Left lung (tissue), 10 donors: ENCODE measurements around the gene ENAH. TPM values are rescaled to one million over a fixed set of nuclear protein-coding genes. Genes with fewer than 3 reads are reported as not detected.

Experiments used
- ATAC-seq: fragments of 200-7000 bp; cut with Tn5 transposase; one replicate; pipeline ENCODE4 v1.9.1; 2020; ENCODE audit warnings: moderate library complexity
- DNase-seq, 4 donors: peaks; one replicate each; pipeline ENCODE4 v3.0.0-alpha.2; 2013 to 2020
- H3K27ac ChIP-seq, 2 donors: fragments of 200-600 bp; sonication (generic) in 1 of 2; one replicate each; pipeline versions ENCODE4 v1.5.0 to v1.8.0; 2020 to 2021
- H3K27me3 ChIP-seq, 2 donors: fragments of 200-600 bp; sonication (generic) in 1 of 2; one replicate each; pipeline versions ENCODE4 v1.5.0 to v1.8.0; 2020 to 2021
- H3K36me3 ChIP-seq, 2 donors: fragments of 200-600 bp; sonication (generic) in 1 of 2; one replicate each; pipeline versions ENCODE4 v1.5.0 to v1.8.0; 2020 to 2021
- H3K4me1 ChIP-seq, 2 donors: fragments of 200-600 bp; one replicate each; pipeline ENCODE4 v1.8.0; 2021
- H3K4me3 ChIP-seq, 2 donors: fragments of 200-600 bp; sonication (generic) in 1 of 2; one replicate each; pipeline versions ENCODE4 v1.5.0 to v1.8.0; 2020 to 2021; ENCODE audit warnings: mild to moderate bottlenecking in 1 of 2
- H3K9me3 ChIP-seq, 2 donors: fragments of 200-600 bp; sonication (generic) in 1 of 2; one replicate each; pipeline versions ENCODE4 v1.5.0 to v1.8.0; 2020 to 2021
- intact Hi-C, 2 donors: fragments of 100-400 bp; cut with DNase I; formaldehyde crosslinking; loops; one replicate each; pipeline versions ENCODE4 v1.11.2 to v1.14.2; 2022
- polyA plus RNA-seq, 6 donors: library from polyadenylated mRNA; unstranded; fragments of 120-200 nt; gene quantifications; one replicate each; pipeline ENCODE4 v1.2.1, GENCODE V29; 2013; ENCODE audit not compliant: insufficient read length in 6 of 6
- total RNA-seq, 2 donors: library from RNA; stranded (reverse); fragmentation: NEBNext Ultra II Directional; extraction: Animal tissue kit (Norgen Biotek cat#: 25700); gene quantifications; one replicate each; pipeline ENCODE4 v1.2.1, GENCODE V29; 2021
- TF ChIP-seq, protein P1 (sequence below), 2 donors: fragments of 200-600 bp; sonication (generic) in 1 of 2; IDR thresholded peaks; one replicate each; pipeline versions ENCODE4 v1.5.0 to v1.8.0; 2021; ENCODE audit warnings: antibody characterized with exemption in 2 of 2
- donor health status: DM: no; HTN: yes; CAD: no.
- donor health status: DM: no; HTN: no; CAD: no.

The ENAH gene
- total and polyA plus RNA-seq, 8 donors = 106 to 255 (median 237) TPM

DNA sequence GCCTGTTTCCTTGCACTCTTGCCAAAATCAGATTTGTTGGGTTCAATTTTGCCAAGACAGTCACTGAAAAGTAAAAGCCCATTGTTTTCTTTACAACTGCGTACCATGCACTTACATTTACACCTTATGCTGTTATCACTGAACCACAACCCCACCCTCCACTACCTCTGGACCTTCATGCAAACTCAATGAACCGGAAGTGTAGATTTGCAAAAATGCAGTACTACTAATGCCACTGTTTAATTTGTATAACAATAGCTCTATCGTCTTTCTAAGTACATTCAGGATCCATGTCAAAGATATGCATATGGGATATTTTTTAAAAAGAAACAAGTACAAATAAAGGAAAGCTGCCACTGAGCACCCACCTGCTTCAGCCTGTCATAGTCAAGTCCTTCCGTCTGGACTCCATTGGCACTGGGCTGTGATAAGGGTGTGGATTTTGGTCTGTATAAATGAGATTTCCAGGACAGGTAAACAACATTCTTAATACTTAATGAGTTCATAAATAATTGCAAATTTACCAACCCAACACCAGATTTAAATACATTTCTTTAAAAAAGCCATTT, 152.2 kb downstream of the ENAH start:
- TF ChIP-seq, protein P1, sequence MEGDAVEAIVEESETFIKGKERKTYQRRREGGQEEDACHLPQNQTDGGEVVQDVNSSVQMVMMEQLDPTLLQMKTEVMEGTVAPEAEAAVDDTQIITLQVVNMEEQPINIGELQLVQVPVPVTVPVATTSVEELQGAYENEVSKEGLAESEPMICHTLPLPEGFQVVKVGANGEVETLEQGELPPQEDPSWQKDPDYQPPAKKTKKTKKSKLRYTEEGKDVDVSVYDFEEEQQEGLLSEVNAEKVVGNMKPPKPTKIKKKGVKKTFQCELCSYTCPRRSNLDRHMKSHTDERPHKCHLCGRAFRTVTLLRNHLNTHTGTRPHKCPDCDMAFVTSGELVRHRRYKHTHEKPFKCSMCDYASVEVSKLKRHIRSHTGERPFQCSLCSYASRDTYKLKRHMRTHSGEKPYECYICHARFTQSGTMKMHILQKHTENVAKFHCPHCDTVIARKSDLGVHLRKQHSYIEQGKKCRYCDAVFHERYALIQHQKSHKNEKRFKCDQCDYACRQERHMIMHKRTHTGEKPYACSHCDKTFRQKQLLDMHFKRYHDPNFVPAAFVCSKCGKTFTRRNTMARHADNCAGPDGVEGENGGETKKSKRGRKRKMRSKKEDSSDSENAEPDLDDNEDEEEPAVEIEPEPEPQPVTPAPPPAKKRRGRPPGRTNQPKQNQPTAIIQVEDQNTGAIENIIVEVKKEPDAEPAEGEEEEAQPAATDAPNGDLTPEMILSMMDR (IDR thresholded peaks at IDR 0.05) = no peak
- intact Hi-C loops = no loop called here
- H3K27ac ChIP-seq = no peak overlapping the region
- H3K9me3 ChIP-seq = no peaks in the 10 kb centered on the region
- ATAC-seq (no peak), DNase-seq (no peak)
- H3K36me3 ChIP-seq = no peaks in the 10 kb centered on the region
- H3K4me1 ChIP-seq = no peaks in the 10 kb centered on the region
- no peak overlapping the region for H3K4me3 ChIP-seq
- H3K27me3 ChIP-seq = no peaks in the 10 kb centered on the region

DNA sequence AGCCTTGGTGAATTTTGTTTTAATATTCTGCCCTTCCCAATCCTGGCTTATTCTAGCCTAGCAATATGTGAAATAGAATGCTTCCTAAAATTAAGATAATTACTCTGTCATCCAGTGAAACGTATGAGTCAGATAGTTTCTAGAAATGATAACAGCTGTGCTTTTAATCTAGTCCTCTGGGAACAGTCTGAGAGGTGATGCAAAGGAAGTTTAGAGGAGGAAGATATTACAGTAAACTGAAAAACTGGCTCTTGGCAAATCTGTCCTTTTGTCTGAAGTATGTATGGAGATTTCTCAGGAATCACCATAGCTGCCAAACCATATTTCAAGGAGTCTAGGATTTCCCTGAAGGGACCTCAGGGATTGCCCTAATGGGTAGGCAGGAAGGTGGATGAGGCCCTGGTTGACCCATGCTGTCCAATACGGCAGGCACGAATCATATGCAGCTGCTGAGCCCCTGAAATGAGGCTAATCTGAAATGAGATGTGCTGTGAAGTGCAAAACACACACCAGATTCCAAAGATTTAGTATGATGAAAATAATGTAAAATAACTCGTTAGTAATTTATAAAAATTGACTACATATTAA, 154.3 kb downstream of the ENAH start:
- ATAC-seq (no peak), DNase-seq (no peak)
- H3K36me3 ChIP-seq = no peaks in the 10 kb centered on the region
- H3K27ac ChIP-seq = no peak overlapping the region
- H3K27me3 ChIP-seq = no peaks in the 10 kb centered on the region
- TF ChIP-seq, protein P1 (IDR thresholded peaks at IDR 0.05) = no peak
- no peaks in the 10 kb centered on the region for H3K9me3 ChIP-seq
- intact Hi-C loops = no loop called here
- no peak overlapping the region for H3K4me3 ChIP-seq
- H3K4me1 ChIP-seq = no peaks in the 10 kb centered on the region

GRCh38 chr1:225494789-225495359, 158.0 kb downstream of the ENAH start:
- ATAC-seq (no peak), DNase-seq (no peak)
- no peak overlapping the region for H3K4me3 ChIP-seq
- no peaks in the 10 kb centered on the region for H3K36me3 ChIP-seq
- H3K27me3 ChIP-seq = no peaks in the 10 kb centered on the region
- intact Hi-C loops = no loop called here
- TF ChIP-seq, protein P1 (IDR thresholded peaks at IDR 0.05) = no peak
- no peaks in the 10 kb centered on the region for H3K4me1 ChIP-seq
- H3K27ac ChIP-seq = no peak overlapping the region
- H3K9me3 ChIP-seq = no peaks in the 10 kb centered on the region

- TF ChIP-seq, protein P1 (IDR thresholded peaks at IDR 0.05) = no peak
- Histone ChIP-seq H3K36me3 (no peaks in the 10 kb centered on the region), H3K27me3 (no peaks in the 10 kb centered on the region), H3K4me1 (no peaks in the 10 kb centered on the region), H3K4me3 (no peak overlapping the region), H3K9me3 (no peaks in the 10 kb centered on the region), H3K27ac (no peak overlapping the region)
- DNase-seq = no peak
- intact Hi-C loops = no loop called here
- no peak for ATAC-seq
Measured at GRCh38 chr1:225493591-225494246, 159.2 kb downstream of the ENAH start.

- Histone ChIP-seq H3K4me1 (no peaks in the 10 kb centered on the region), H3K27ac (no peak overlapping the region), H3K27me3 (no peaks in the 10 kb centered on the region), H3K4me3 (no peak overlapping the region), H3K9me3 (no peaks in the 10 kb centered on the region), H3K36me3 (no peaks in the 10 kb centered on the region)
- no peak for ATAC-seq
- intact Hi-C loops = no loop called here
- TF ChIP-seq, protein P1 (IDR thresholded peaks at IDR 0.05) = no peak
- no peak for DNase-seq
Measured at GRCh38 chr1:225488676-225489075, 164.2 kb downstream of the ENAH start.
